ENCODE data around the gene SRGAP3.

SRGAP3 gene

DNA sequence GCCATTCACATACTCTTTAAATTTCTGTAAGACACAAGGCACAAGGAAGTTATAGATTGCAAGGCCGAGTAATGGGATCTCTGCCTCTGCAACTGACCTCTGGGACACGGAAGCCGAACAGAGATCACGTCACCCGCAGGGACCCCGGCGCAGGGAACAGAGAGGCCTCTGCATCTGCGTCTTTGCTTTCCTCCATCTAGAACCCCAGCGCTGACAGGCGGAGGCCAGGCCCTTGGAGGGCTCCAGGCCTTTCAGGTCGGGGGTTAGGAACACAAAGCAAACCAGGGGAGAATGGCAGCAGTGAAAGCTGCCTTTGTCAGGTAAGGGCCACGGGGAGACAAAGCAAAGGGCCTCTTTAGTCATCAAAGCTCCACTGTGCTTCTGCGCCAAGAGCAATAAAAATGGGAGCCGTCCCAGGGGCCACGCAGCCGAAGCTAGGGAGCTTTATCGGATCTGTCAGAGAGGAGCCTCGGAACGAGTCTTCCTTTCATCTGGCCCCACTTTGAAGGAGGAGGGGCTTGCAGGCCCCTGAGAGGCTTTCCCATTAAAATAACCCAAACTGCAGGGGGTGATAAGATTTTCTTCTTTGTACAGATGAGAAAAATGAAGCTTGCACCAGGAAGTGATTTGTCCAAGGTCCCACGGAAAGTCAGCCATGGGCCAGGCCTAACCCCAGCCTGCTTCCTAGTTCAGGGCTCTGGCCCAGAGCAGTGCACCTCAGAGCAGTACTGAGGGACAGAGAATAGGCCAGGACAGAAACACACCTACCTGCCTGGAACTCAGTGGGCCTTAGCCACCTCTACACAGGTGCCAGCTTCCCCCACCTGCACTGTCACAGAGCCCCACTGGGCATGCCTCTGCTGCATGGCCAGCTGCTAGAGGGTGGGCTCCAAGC lies 201.7 kb downstream of the SRGAP3 start:
- no peak for DNase-seq (ENCODE audit: low spot score)

- no peak for DNase-seq (ENCODE audit: low spot score)
Observed at GRCh38 chr3:9045371-9045770, 204.1 kb downstream of the SRGAP3 start.

DNA sequence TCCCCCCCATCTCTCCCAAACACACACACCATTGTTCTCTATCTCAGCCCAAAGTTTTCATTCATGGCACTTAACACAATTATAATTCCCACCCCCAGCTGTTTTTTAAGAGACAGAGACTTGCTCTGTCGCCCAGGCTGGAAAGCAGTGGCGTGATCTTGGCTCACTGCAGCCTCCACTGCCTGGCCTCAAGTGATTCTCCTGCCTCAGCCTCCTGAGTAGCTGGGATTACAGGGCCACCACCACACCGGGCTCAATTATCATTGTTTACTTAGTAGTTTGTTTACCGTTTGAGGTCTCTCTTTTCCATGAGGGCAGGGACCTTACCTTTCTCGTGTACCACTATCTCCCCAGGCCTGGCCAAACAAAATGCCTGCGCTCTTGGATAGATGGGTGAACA lies 206.4 kb downstream of the SRGAP3 start:
- DNase-seq (ENCODE audit: low spot score): no peak

DNA sequence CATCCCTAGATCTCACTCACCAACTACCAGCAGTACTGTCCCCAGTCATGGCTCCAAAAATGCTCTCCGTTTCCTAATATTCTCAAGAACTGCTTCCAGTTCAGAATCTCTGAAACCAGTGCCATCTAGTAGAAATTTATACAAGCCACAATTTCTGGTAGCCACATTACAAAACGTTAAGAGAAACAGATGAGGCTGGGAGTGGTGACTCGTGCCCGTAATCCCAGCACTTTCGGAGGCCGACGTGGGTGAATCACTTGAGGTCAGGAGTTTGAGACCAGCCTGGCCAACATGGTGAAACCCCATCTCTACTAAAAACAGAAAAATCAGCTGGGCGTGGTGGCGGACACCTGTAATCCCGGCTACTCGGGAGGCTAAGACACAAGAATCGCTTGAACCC lies 207.8 kb downstream of the SRGAP3 start:
- DNase-seq (ENCODE audit: low spot score): no peak

GRCh38 chr3:9040996-9041395 lies 208.4 kb downstream of the SRGAP3 start:
- no peak for DNase-seq (ENCODE audit: low spot score)

DNA sequence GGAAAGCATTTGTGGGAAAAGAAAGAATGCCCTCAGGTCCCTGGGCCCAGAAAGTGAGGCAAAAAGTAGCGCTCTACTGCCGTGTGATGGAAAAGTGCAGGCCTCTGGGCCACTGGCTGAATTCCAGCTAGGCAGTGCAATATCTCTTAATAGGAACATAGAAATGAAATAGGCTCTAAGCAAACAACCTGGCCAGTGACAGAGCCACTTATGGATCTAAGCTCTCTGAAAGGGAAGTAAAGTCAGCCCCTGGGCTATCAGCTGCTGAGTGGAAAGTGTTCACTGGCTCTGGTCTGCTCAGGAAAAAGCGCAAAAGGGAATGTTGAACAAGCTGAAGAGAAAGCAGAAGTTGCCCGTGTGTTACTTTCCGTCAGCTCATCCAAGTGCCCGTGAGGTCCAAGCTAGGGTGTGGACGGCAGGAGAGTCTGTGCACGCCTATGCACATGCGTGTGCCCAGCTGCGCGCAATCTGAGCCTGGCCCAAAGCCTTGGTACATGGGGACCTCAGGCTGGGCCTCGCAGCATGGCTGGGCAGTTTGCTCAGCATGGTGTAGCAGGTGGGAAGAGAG lies 212.2 kb downstream of the SRGAP3 start:
- no peak for DNase-seq (ENCODE audit: low spot score)

- DNase-seq (ENCODE audit: low spot score): no peak
Observed at GRCh38 chr3:9036404-9037131, 212.9 kb downstream of the SRGAP3 start.

DNA sequence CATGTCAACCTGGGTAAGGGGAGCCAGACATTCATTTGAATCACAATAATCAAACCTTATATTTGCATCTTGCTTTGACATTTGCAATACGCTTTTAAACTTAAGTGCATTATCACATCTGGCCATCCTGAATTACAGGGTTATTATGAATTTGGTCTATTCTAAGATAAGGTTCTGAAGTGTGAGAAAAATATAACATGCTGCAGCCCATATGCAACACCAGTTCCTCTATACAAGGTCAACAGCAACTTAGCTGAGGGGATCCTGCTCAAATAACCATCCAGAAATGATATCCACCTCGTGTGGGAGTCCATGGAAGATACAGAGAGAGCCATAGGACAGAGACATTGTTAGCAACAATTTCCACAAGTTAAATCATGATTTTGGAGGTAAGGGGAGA lies 213.5 kb downstream of the SRGAP3 start:
- no peak for DNase-seq (ENCODE audit: low spot score)

DNA sequence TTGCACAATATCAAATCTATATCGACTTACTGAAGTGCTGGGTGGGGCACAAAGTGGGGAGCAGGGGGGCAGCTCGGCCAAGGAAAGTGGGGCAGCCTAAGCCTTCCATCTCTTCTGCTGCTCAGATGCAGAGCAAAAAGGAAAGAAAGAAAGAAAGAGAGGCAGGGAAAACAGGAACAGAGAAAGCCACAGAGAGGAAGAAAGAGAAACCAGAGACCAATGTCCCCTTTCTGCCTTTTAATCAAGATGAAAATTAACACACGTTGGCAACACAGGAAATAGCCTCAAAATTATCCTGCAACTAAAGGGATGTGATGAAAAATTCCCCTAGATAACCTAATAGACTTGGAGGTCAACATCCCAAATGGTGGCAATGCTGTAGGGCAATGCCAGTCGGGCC lies 214.0 kb downstream of the SRGAP3 start:
- DNase-seq (ENCODE audit: low spot score): no peak

- DNase-seq (ENCODE audit: low spot score): no peak
Observed at GRCh38 chr3:9033867-9034266, 215.6 kb downstream of the SRGAP3 start.

GRCh38 chr3:9032231-9032777 lies 217.1 kb downstream of the SRGAP3 start:
- DNase-seq (ENCODE audit: low spot score): no peak

DNA sequence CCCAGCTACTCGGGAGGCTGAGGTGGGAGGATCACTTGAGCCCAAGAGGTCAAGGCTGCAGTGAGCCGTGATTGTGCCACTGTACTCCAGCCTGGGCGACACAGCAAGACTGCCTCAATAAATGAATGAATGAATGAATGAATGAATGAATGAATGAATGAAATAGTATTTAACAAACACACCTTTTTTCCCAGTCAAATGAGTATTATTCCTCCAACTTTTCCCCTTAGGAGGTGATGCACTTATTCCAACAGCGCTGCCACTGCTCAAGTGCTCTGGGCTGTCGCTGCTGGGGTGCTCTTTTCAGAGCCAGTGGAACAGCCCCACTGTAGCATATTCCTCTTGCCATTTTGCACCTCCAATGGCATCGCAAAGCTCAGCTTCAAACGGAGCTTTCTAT lies 219.4 kb downstream of the SRGAP3 start:
- DNase-seq (ENCODE audit: low spot score): no peak

DNA sequence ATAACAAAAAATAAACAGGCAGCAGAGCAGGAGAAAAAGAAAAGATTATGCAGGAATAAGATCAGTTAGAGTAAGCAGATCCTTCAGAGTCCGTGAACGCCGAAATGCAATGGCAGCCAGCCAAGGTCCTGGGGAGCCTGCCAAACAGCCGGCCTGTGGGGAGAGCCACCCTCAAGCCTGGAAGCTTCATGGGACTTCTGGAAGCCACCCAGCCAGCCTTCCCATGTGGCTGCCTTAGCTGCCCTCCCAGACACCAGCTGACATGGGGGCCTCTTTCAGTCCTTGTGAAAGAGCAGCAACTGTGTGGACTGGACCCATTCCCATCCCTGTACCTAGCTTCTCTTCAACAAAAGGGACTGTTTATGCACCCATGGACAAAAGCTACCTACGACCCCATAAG lies 221.3 kb downstream of the SRGAP3 start:
- peak; percentile 21 for DNase-seq (ENCODE audit: low spot score)

DNA sequence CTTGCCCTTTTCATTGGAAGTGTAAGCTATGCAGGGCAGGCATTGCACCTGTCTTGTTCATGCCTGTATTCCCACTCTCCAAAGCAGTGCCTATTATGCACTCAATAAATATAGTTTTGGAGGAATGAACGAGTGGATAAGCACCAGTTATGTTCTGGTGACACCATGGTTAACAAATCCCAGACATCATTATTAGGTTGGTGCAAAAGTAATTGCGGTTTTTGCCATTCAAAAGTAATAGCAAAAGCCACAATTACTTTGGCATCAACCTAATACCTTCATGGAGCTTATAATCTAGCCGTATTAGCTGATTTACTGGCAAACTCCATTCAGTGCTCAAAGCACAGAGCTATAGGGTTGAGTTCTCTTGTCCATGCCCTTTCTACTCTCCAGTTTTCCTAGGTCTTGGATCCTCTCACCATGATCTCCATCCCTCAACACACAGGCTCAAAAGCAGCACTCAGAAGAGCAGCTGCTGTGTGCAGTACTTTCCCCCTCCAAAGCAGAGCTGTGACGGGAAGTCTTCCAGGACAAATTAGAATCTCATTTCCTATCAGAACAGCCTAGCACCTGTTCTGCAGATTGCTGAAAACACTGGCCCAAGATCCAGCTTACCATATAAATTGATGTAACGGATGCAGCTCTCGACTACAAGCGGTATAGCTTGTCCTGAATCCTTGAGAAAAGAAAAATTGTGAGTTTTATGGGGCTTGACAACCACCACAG lies 223.0 kb downstream of the SRGAP3 start:
- DNase-seq (ENCODE audit: low spot score): no peak

- no peak for DNase-seq (ENCODE audit: low spot score)
Observed at GRCh38 chr3:9024341-9024740, 225.1 kb downstream of the SRGAP3 start.

DNA sequence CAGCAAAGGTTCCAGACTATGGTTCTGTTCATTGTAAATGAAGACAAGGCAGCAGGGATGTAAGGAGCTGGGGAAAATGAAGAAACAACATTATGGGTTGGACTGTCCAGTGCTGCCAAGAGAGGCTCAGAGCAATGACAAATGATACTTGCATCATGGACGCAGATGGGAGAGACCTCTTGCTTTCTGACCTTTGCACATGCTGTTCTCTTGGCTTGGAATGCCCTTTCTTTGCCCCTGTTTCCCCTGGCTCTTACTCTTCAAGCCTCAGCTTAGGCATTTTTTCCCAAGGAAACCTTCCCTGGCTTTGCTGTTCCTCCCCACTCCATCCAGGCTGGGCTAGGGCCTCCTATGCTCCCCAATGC lies 226.2 kb downstream of the SRGAP3 start:
- no peak for DNase-seq (ENCODE audit: low spot score)

- no peak for DNase-seq (ENCODE audit: low spot score)
Observed at GRCh38 chr3:9022305-9023225, 226.9 kb downstream of the SRGAP3 start.

DNA sequence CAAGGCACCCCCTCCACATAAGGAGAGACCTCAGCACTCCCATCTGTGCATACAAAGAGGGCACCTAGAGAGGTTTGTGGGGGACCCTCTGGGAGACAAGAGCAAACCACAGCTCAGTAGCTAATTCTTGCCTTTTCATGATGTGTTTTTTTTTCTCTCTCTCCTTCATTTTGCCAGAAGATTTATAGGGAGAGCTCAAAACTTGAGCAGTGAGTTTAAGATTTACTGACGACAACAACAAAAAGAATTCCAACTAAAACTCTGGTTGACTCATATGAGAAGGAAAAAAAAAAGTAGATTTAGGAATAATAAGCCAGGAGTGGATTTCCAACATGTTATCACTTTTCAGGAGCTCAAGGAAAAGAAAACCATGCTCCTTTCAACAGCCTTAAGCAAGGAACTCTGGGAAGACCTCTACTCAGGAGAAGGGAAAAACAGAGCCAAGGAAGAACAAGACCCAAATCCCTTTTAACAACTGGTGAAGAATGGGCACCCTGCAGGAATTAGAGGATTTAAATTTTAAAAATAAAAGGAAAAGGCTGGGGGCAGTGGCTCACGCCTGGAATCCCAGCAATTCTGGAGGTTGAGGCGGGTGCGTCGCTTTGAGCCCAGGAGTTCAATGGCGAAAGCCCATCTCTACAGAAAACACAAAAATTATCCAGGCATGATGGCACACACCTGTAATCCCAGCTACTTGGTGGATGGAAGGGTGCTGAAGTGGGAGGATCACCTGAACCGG lies 228.0 kb downstream of the SRGAP3 start:
- no peak for DNase-seq (ENCODE audit: low spot score)

- no peak for DNase-seq (ENCODE audit: low spot score)
Observed at GRCh38 chr3:9020426-9020825, 229.0 kb downstream of the SRGAP3 start.

- DNase-seq (ENCODE audit: low spot score): no peak
Observed at GRCh38 chr3:9019259-9019961, 230.0 kb downstream of the SRGAP3 start.

All from hepatic stellate cell (primary cell).